Hepatocyte (in vitro differentiated cells): Measurements from ENCODE around the gene TREH.

Source experiments
- EZH2 ChIP-seq: fragments of 200-600 bp; sonication (generic); IDR thresholded peaks from 2 replicates; pipeline ENCODE4 v1.6.1; 2016; ENCODE audit warnings: antibody characterized with exemption, mild to moderate bottlenecking, borderline replicate concordance
- TF ChIP-seq, protein P1 (sequence below): fragments of 200-600 bp; sonication (generic); IDR thresholded peaks from 2 replicates; pipeline ENCODE4 v1.5.1; 2016; ENCODE audit warnings: antibody characterized with exemption, mild to moderate bottlenecking; ENCODE audit not compliant: poor library complexity

DNA sequence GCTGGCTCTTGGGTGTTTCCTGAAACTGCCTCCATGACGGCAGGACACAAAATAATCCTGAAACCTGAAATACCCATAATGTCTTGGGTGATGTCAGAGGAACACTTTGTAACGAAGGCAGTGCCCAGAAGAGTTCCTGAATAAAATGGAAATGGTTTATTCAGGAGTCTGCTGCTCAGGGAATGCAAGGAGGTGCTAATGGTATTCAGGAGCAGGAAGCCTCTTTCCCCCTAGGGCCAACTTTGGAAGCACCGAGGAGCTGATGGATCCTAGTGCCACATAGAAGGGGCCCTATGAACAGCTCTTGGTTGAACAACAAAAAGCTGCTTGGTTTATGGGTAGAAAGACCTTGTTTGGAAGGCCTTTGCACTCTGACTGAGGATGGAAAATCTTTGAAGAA is 15.5 kb downstream of the TREH start:
- TF ChIP-seq, protein P1, sequence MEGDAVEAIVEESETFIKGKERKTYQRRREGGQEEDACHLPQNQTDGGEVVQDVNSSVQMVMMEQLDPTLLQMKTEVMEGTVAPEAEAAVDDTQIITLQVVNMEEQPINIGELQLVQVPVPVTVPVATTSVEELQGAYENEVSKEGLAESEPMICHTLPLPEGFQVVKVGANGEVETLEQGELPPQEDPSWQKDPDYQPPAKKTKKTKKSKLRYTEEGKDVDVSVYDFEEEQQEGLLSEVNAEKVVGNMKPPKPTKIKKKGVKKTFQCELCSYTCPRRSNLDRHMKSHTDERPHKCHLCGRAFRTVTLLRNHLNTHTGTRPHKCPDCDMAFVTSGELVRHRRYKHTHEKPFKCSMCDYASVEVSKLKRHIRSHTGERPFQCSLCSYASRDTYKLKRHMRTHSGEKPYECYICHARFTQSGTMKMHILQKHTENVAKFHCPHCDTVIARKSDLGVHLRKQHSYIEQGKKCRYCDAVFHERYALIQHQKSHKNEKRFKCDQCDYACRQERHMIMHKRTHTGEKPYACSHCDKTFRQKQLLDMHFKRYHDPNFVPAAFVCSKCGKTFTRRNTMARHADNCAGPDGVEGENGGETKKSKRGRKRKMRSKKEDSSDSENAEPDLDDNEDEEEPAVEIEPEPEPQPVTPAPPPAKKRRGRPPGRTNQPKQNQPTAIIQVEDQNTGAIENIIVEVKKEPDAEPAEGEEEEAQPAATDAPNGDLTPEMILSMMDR = no peak
- no peak for TF ChIP-seq EZH2
